ENCODE data around the gene TAF11L11. TPM values are rescaled to one million over a fixed set of nuclear protein-coding genes. Genes with fewer than 3 reads are reported as not detected.
"Not testable (repeated sequence)": the region's sequence is repeated elsewhere in the genome, so short reads cannot be mapped to it uniquely, and the experiment has no call there.

The TAF11L11 gene
- total and polyA plus RNA-seq, 2 donors (not counting 1 experiment from before 2014, with no cell fraction given): not detected

DNA sequence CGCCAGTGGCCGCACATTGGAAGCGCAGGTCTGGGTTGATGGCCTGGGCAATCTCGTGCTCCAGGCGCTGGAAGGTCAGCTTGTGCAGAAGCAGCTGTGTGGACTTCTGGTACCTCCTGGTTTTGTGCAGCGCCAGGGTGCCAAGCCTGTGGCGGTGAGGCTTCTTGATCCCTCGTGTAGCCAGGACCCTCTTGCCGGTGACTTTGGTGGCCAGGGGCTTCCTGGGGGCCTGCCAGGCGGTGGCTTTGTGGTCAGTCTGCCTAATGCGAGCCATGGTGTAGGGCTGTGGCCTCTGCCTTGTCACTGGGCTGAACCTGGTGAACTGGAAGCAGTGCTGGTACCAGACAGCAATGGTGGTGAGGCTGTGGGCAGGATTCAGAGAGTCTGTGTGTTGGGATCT is 21.7 kb downstream of the TAF11L11 start:
- Histone ChIP-seq H3K4me1 (ENCODE audit: control insufficient read depth in 2 of 2, insufficient read depth in 2 of 2, low read length in 2 of 2) (no peaks in the 10 kb centered on the region), H3K36me3 (replicated peaks in 1 of 2; ENCODE audit: control extremely low read depth in 1 of 2, control insufficient read depth in 1 of 2, extremely low read depth in 1 of 2, insufficient read depth in 2 of 2, low read length in 1 of 2) (no peaks in the 10 kb centered on the region), H3K9me3 (ENCODE audit: control extremely low read depth in 1 of 3, control insufficient read depth in 2 of 3, insufficient read depth in 1 of 3, low read length in 2 of 3) (peaks cover 0 to 8% (median 0%) of the 10 kb centered on the region in 3 donors), H3K4me2 (replicated peaks; ENCODE audit: low read depth, low read length, poor library complexity, severe bottlenecking) (no peak overlapping the region), H3K9ac (ENCODE audit: low read length) (no peak overlapping the region), H3K79me2 (ENCODE audit: control insufficient read depth, insufficient read depth, low read length) (no peaks in the 10 kb centered on the region), H3K4me3 (ENCODE audit: control extremely low read depth in 1 of 5, extremely low read depth in 1 of 5, insufficient read depth in 1 of 5, low read depth in 2 of 5, low read length in 4 of 5) (no peak overlapping the region), H3K27ac (ENCODE audit: low read length in 2 of 2) (no peak overlapping the region), H4K20me1 (ENCODE audit: control insufficient read depth, insufficient read depth, low read length, poor library complexity, severe bottlenecking) (no peaks in the 10 kb centered on the region), H2AFZ (ENCODE audit: insufficient read depth, low read depth, low read length, poor library complexity, severe bottlenecking) (no peak overlapping the region), H3K27me3 (replicated peaks in 1 of 4; ENCODE audit: control extremely low read depth in 1 of 4, control insufficient read depth in 3 of 4, insufficient read depth in 4 of 4, low read length in 3 of 4) (no peaks in the 10 kb centered on the region)
- no peaks in the 10 kb centered on the region for H3K9me3 Mint-ChIP-seq (ENCODE audit: insufficient read depth)
- no peaks in the 10 kb centered on the region for H3K4me1 Mint-ChIP-seq
- H3K27me3 Mint-ChIP-seq: peaks cover 4% of the 10 kb centered on the region
- no peak for TF ChIP-seq EZH2 (IDR thresholded peaks at IDR 0.05; ENCODE audit: borderline replicate concordance, insufficient read depth, low read depth, low read length, poor library complexity, severe bottlenecking)
- TF ChIP-seq, protein P1, sequence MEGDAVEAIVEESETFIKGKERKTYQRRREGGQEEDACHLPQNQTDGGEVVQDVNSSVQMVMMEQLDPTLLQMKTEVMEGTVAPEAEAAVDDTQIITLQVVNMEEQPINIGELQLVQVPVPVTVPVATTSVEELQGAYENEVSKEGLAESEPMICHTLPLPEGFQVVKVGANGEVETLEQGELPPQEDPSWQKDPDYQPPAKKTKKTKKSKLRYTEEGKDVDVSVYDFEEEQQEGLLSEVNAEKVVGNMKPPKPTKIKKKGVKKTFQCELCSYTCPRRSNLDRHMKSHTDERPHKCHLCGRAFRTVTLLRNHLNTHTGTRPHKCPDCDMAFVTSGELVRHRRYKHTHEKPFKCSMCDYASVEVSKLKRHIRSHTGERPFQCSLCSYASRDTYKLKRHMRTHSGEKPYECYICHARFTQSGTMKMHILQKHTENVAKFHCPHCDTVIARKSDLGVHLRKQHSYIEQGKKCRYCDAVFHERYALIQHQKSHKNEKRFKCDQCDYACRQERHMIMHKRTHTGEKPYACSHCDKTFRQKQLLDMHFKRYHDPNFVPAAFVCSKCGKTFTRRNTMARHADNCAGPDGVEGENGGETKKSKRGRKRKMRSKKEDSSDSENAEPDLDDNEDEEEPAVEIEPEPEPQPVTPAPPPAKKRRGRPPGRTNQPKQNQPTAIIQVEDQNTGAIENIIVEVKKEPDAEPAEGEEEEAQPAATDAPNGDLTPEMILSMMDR (IDR thresholded peaks at IDR 0.05): no peak
- intact Hi-C loops (cut with micrococcal nuclease): no loop called here
- ChIA-PET CTCF (no interaction called here), POLR2A (no interaction called here)
- ATAC-seq (ENCODE audit: low read depth): no peak
- no peak overlapping the region for H3K27ac Mint-ChIP-seq
- no peak overlapping the region for H3K4me3 Mint-ChIP-seq
- DNase-seq: no peak
- 91% methylated on average over 11 of the region's 11 CpGs for WGBS (ENCODE audit: insufficient coverage)

DNA sequence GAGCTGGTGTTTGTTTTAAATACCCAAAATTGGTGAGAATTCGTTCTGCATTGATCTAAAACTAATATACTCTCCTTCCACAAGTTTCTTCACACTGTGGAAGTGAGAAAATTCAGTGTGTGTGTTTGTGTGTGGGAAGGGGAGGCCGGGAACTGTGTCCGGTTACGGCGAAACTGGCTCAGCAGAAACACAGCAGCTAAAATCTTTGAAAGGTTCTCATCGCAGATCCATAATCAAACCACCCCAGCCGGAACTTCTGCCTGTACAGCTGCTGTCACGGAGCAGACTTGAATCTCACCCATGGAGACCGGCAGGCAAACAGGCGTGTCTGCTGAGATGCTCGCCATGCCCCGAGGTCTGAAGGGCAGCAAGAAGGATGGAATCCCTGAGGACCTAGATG is 27.8 kb downstream of the TAF11L11 start, which contains the start of gene TAF11L13:
TSS of gene TAF11L13 (plus strand) at position 301 of the 400 bp plus-strand sequence.
- H3K4me1 ChIP-seq (ENCODE audit: control insufficient read depth in 2 of 2, insufficient read depth in 2 of 2, low read length in 2 of 2); H3K79me2 ChIP-seq (ENCODE audit: control insufficient read depth, insufficient read depth, low read length); DNase-seq; ATAC-seq (ENCODE audit: low read depth); H3K9ac ChIP-seq (ENCODE audit: low read length); H2AFZ ChIP-seq (ENCODE audit: insufficient read depth, low read depth, low read length, poor library complexity, severe bottlenecking); H3K4me2 ChIP-seq (replicated peaks; ENCODE audit: low read depth, low read length, poor library complexity, severe bottlenecking); H3K27ac ChIP-seq (ENCODE audit: low read length in 2 of 2); H3K36me3 ChIP-seq (replicated peaks in 1 of 2; ENCODE audit: control extremely low read depth in 1 of 2, control insufficient read depth in 1 of 2, extremely low read depth in 1 of 2, insufficient read depth in 2 of 2, low read length in 1 of 2); CTCF ChIA-PET; H4K20me1 ChIP-seq (ENCODE audit: control insufficient read depth, insufficient read depth, low read length, poor library complexity, severe bottlenecking); H3K27ac Mint-ChIP-seq; H3K9me3 ChIP-seq (ENCODE audit: control extremely low read depth in 1 of 3, control insufficient read depth in 2 of 3, insufficient read depth in 1 of 3, low read length in 2 of 3); H3K4me3 Mint-ChIP-seq; H3K4me1 Mint-ChIP-seq; H3K4me3 ChIP-seq (ENCODE audit: control extremely low read depth in 1 of 5, extremely low read depth in 1 of 5, insufficient read depth in 1 of 5, low read depth in 2 of 5, low read length in 4 of 5); H3K27me3 ChIP-seq (replicated peaks in 1 of 4; ENCODE audit: control extremely low read depth in 1 of 4, control insufficient read depth in 3 of 4, insufficient read depth in 4 of 4, low read length in 3 of 4); POLR2A ChIA-PET; H3K9me3 Mint-ChIP-seq (ENCODE audit: insufficient read depth); H3K27me3 Mint-ChIP-seq; intact Hi-C loops (cut with micrococcal nuclease): not testable (repeated sequence)
- no CpG with 5 or more reads among the region's 12 CpGs for WGBS (ENCODE audit: insufficient coverage)

Data from B cell (primary cell).